GM18858 (cell line): Measurements from ENCODE around the gene ZNF680.
"Not testable (repeated sequence)": the region's sequence is repeated elsewhere in the genome, so short reads cannot be mapped to it uniquely, and the experiment has no call there.

ENCODE experiments used
- ATAC-seq: cut with Tn5 transposase; IDR thresholded peaks from one replicate; pipeline ENCODE4 v1.9.1; 2021; ENCODE audit not compliant: unreplicated experiment

Gene ZNF680

GRCh38 chr7:64562626-64563278, at the start of gene ZNF680:
Gene ZNF680 (minus strand): TSS chr7:64563071. CDS start chr7:64562954, 117 bp downstream.
- ATAC-seq = peak; percentile 99

- no peak for ATAC-seq
Measured at GRCh38 chr7:64612452-64612851, 49.6 kb upstream of the ZNF680 start.

- no peak for ATAC-seq
Measured at GRCh38 chr7:64611717-64612116, 48.8 kb upstream of the ZNF680 start.

- no peak for ATAC-seq
Measured at GRCh38 chr7:64610997-64611396, 48.1 kb upstream of the ZNF680 start.

GRCh38 chr7:64608116-64608910, 45.4 kb upstream of the ZNF680 start:
- ATAC-seq = no peak

- no peak for ATAC-seq
Measured at GRCh38 chr7:64606385-64606784, 43.5 kb upstream of the ZNF680 start.

- ATAC-seq = no peak
Measured at GRCh38 chr7:64603271-64603670, 40.4 kb upstream of the ZNF680 start.

GRCh38 chr7:64602518-64602917, 39.6 kb upstream of the ZNF680 start:
- no peak for ATAC-seq

GRCh38 chr7:64602086-64602485, 39.2 kb upstream of the ZNF680 start:
- no peak for ATAC-seq

- ATAC-seq = no peak
Measured at GRCh38 chr7:64599359-64599758, 36.5 kb upstream of the ZNF680 start.

- ATAC-seq = no peak
Measured at GRCh38 chr7:64590971-64591370, 28.1 kb upstream of the ZNF680 start.

- ATAC-seq = no peak
Measured at GRCh38 chr7:64581926-64582894, 19.3 kb upstream of the ZNF680 start.

GRCh38 chr7:64581391-64581790, 18.5 kb upstream of the ZNF680 start:
- no peak for ATAC-seq

- ATAC-seq = no peak
Measured at GRCh38 chr7:64574540-64575099, 11.7 kb upstream of the ZNF680 start.

GRCh38 chr7:64570284-64570605, 7.4 kb upstream of the ZNF680 start:
- ATAC-seq = not testable (repeated sequence)

- not testable (repeated sequence) for ATAC-seq
Measured at GRCh38 chr7:64569372-64570283, 6.8 kb upstream of the ZNF680 start.

GRCh38 chr7:64562256-64562625, 630 bp downstream of the ZNF680 start:
- ATAC-seq = no peak

- no peak for ATAC-seq
Measured at GRCh38 chr7:64559206-64559605, 3.7 kb downstream of the ZNF680 start.

GRCh38 chr7:64558781-64559180, 4.1 kb downstream of the ZNF680 start:
- no peak for ATAC-seq

GRCh38 chr7:64558323-64558705, 4.6 kb downstream of the ZNF680 start:
- ATAC-seq = no peak
